Tibial artery (tissue), 4 donors: Measurements from ENCODE around the gene HOMER1.

Experiments used
- DNase-seq, 2 donors: peaks; one replicate each; pipeline ENCODE4 v3.0.0-alpha.2; 2019
- H3K27ac ChIP-seq, 2 donors: fragments of 200-600 bp; sonication (generic) in 1 of 2; 1 replicate in 1 of 2; 2 replicates in 1 of 2; pipeline ENCODE4 v1.5.1; 2018 to 2019; ENCODE audit warnings: mild to moderate bottlenecking in 1 of 2
- H3K27me3 ChIP-seq, 2 donors: fragments of 200-600 bp; sonication (generic) in 1 of 2; one replicate each; pipeline versions ENCODE4 v1.5.1 to v1.6.0; 2016 to 2019
- H3K36me3 ChIP-seq, 3 donors: fragments of 200-600 bp; sonication (generic) in 2 of 3; one replicate each; pipeline ENCODE4 v1.5.1; 2016 to 2019; ENCODE audit warnings: mild to moderate bottlenecking in 2 of 3
- H3K4me1 ChIP-seq, 4 donors: fragments of 200-600 bp; sonication (generic) in 2 of 4; 1 replicate in 3 of 4; 2 replicates in 1 of 4; pipeline ENCODE4 v1.5.1; 2016 to 2019
- H3K4me3 ChIP-seq, 2 donors: fragments of 200-600 bp; sonication (generic) in 1 of 2; 1 replicate in 1 of 2; 2 replicates in 1 of 2; pipeline ENCODE4 v1.5.1; 2018 to 2019; ENCODE audit warnings: mild to moderate bottlenecking in 2 of 2
- H3K9me3 ChIP-seq, 3 donors: fragments of 200-600 bp; sonication (generic) in 1 of 3; one replicate each; pipeline ENCODE4 v1.5.1; 2016 to 2019
- CTCF ChIP-seq, 2 experiments: fragments of 200-600 bp in 1 of 2; fragments of 450-650 bp in 1 of 2; IDR thresholded peaks; one replicate each; pipeline ENCODE4 v1.5.1; 2017 to 2019; ENCODE audit warnings: antibody characterized with exemption in 2 of 2, mild to moderate bottlenecking in 1 of 2, moderate library complexity in 1 of 2
- intact Hi-C: fragments of 100-400 bp; cut with DNase I; formaldehyde crosslinking; loops from one replicate; pipeline ENCODE4 v1.15.0; 2023; ENCODE audit warnings: low total_unique reads

HOMER1 gene

GRCh38 chr5:79555418-79555817 lies 41.5 kb upstream of the HOMER1 start:
- no peaks in the 10 kb centered on the region for H3K9me3 ChIP-seq
- no peak for DNase-seq
- no peaks in the 10 kb centered on the region for H3K36me3 ChIP-seq
- no peak for TF ChIP-seq CTCF (IDR thresholded peaks at IDR 0.05)
- no peaks in the 10 kb centered on the region for H3K27me3 ChIP-seq
- H3K27ac ChIP-seq, result no peak overlapping the region
- no peaks in the 10 kb centered on the region for H3K4me1 ChIP-seq
- intact Hi-C loops, result no loop called here
- no peak overlapping the region for H3K4me3 ChIP-seq

- no peaks in the 10 kb centered on the region for H3K27me3 ChIP-seq
- no peak for DNase-seq
- no peak overlapping the region for H3K4me3 ChIP-seq
- no peaks in the 10 kb centered on the region for H3K36me3 ChIP-seq
- H3K9me3 ChIP-seq, result no peaks in the 10 kb centered on the region
- TF ChIP-seq CTCF (IDR thresholded peaks at IDR 0.05), result no peak
- intact Hi-C loops, result no loop called here
- no peaks in the 10 kb centered on the region for H3K4me1 ChIP-seq
- H3K27ac ChIP-seq, result no peak overlapping the region
Observed at GRCh38 chr5:79552984-79553383, 39.0 kb upstream of the HOMER1 start.

GRCh38 chr5:79547982-79548381 lies 34.0 kb upstream of the HOMER1 start:
- Histone ChIP-seq H3K4me1 (no peaks in the 10 kb centered on the region), H3K27ac (no peak overlapping the region)
- intact Hi-C loops, result no loop called here

GRCh38 chr5:79547429-79547822 lies 33.5 kb upstream of the HOMER1 start:
- no peak for DNase-seq

More at GRCh38 chr5:79547982-79548381, 34.0 kb upstream of the HOMER1 start:
- Histone ChIP-seq H3K9me3 (no peaks in the 10 kb centered on the region), H3K36me3 (no peaks in the 10 kb centered on the region), H3K27me3 (no peaks in the 10 kb centered on the region), H3K4me3 (no peak overlapping the region)
- no peak for TF ChIP-seq CTCF (IDR thresholded peaks at IDR 0.05)
- DNase-seq, result no peak

GRCh38 chr5:79546782-79547428 lies 33.0 kb upstream of the HOMER1 start:
- no peak for DNase-seq
- H3K27ac ChIP-seq, result no peak overlapping the region
- no peaks in the 10 kb centered on the region for H3K27me3 ChIP-seq
- no peaks in the 10 kb centered on the region for H3K4me1 ChIP-seq
- H3K36me3 ChIP-seq, result no peaks in the 10 kb centered on the region
- no peak for TF ChIP-seq CTCF (IDR thresholded peaks at IDR 0.05)
- no peak overlapping the region for H3K4me3 ChIP-seq
- intact Hi-C loops, result no loop called here
- no peaks in the 10 kb centered on the region for H3K9me3 ChIP-seq

More at GRCh38 chr5:79547429-79547822, 33.5 kb upstream of the HOMER1 start:
- TF ChIP-seq CTCF (IDR thresholded peaks at IDR 0.05), result no peak
- no peaks in the 10 kb centered on the region for H3K9me3 ChIP-seq
- H3K36me3 ChIP-seq, result no peaks in the 10 kb centered on the region
- no peak overlapping the region for H3K4me3 ChIP-seq
- H3K27me3 ChIP-seq, result no peaks in the 10 kb centered on the region
- intact Hi-C loops, result no loop called here
- no peaks in the 10 kb centered on the region for H3K4me1 ChIP-seq
- no peak overlapping the region for H3K27ac ChIP-seq

GRCh38 chr5:79544131-79544530 lies 30.2 kb upstream of the HOMER1 start:
- TF ChIP-seq CTCF (IDR thresholded peaks at IDR 0.05), result no peak
- Histone ChIP-seq H3K4me3 (no peak overlapping the region), H3K27me3 (no peaks in the 10 kb centered on the region), H3K4me1 (no peaks in the 10 kb centered on the region), H3K9me3 (no peaks in the 10 kb centered on the region), H3K27ac (no peak overlapping the region), H3K36me3 (no peaks in the 10 kb centered on the region)
- peak in 1 of 2 donors; percentile 22 for DNase-seq
- intact Hi-C loops, result no loop called here
